ENCODE data around the gene MTHFD1.
A peak's percentile ranks its signal among the peaks of the same experiment; 100 is the strongest.

The MTHFD1 gene

GRCh38 chr14:64447876-64448670, 59.9 kb downstream of the MTHFD1 start:
- DNase-seq (ENCODE audit: low read depth in 2 of 2) = peak in 1 of 2 donors; percentile 11

- no peak for DNase-seq (ENCODE audit: low read depth in 2 of 2)
Measured at GRCh38 chr14:64450255-64450654, 62.1 kb downstream of the MTHFD1 start.

GRCh38 chr14:64454671-64455070, 66.5 kb downstream of the MTHFD1 start:
- DNase-seq (ENCODE audit: low read depth in 2 of 2) = no peak

- DNase-seq (ENCODE audit: low read depth in 2 of 2) = no peak
Measured at GRCh38 chr14:64459405-64460136, 71.4 kb downstream of the MTHFD1 start.

GRCh38 chr14:64461221-64461620, 73.1 kb downstream of the MTHFD1 start:
- DNase-seq (ENCODE audit: low read depth in 2 of 2) = no peak

- no peak for DNase-seq (ENCODE audit: low read depth in 2 of 2)
Measured at GRCh38 chr14:64463195-64463594, 75.0 kb downstream of the MTHFD1 start.

GRCh38 chr14:64463873-64464272, 75.7 kb downstream of the MTHFD1 start:
- DNase-seq (ENCODE audit: low read depth in 2 of 2) = no peak

- DNase-seq (ENCODE audit: low read depth in 2 of 2) = no peak
Measured at GRCh38 chr14:64464651-64465050, 76.5 kb downstream of the MTHFD1 start.

GRCh38 chr14:64465191-64465822, 77.2 kb downstream of the MTHFD1 start, which contains the start of gene AKAP5:
TSS of gene AKAP5 (plus strand) at chr14:64465499. CDS start at chr14:64468395, 2,896 bp downstream.
- peak; percentile 29 to 42 for DNase-seq (ENCODE audit: low read depth in 2 of 2)

- DNase-seq (ENCODE audit: low read depth in 2 of 2) = no peak
Measured at GRCh38 chr14:64465831-64466554, 77.8 kb downstream of the MTHFD1 start.

GRCh38 chr14:64467101-64467500, 78.9 kb downstream of the MTHFD1 start:
- no peak for DNase-seq (ENCODE audit: low read depth in 2 of 2)

GRCh38 chr14:64467566-64467965, 79.4 kb downstream of the MTHFD1 start:
- no peak for DNase-seq (ENCODE audit: low read depth in 2 of 2)

- no peak for DNase-seq (ENCODE audit: low read depth in 2 of 2)
Measured at GRCh38 chr14:64468451-64468850, 80.3 kb downstream of the MTHFD1 start.

- no peak for DNase-seq (ENCODE audit: low read depth in 2 of 2)
Measured at GRCh38 chr14:64474041-64474440, 85.9 kb downstream of the MTHFD1 start.

GRCh38 chr14:64474698-64475097, 86.5 kb downstream of the MTHFD1 start:
- DNase-seq (ENCODE audit: low read depth in 2 of 2) = no peak

- no peak for DNase-seq (ENCODE audit: low read depth in 2 of 2)
Measured at GRCh38 chr14:64475585-64476273, 87.6 kb downstream of the MTHFD1 start.

- DNase-seq (ENCODE audit: low read depth in 2 of 2) = no peak
Measured at GRCh38 chr14:64476438-64476837, 88.3 kb downstream of the MTHFD1 start.

GRCh38 chr14:64478634-64479250, 90.6 kb downstream of the MTHFD1 start:
- DNase-seq (ENCODE audit: low read depth in 2 of 2) = no peak

GRCh38 chr14:64488590-64489099, 100.5 kb downstream of the MTHFD1 start:
- DNase-seq (ENCODE audit: low read depth in 2 of 2) = no peak

GRCh38 chr14:64491637-64492036, 103.5 kb downstream of the MTHFD1 start:
- no peak for DNase-seq (ENCODE audit: low read depth in 2 of 2)

GRCh38 chr14:64493455-64493854, 105.3 kb downstream of the MTHFD1 start:
- DNase-seq (ENCODE audit: low read depth in 2 of 2) = no peak

Data from stimulated activated CD8-positive, alpha-beta memory T cell treated with anti-CD3 and anti-CD28 coated beads, Interleukin-2, amount 100 ng/mL, for 1 hour (primary cell).